ENCODE results near the gene TFCP2L1.
"Not testable (repeated sequence)": the region's sequence is repeated elsewhere in the genome, so short reads cannot be mapped to it uniquely, and the experiment has no call there.

Gene TFCP2L1

GRCh38 chr2:121309323-121309722 lies 24.3 kb upstream of the TFCP2L1 start:
- no peak for TF ChIP-seq CTCF (IDR thresholded peaks at IDR 0.05; ENCODE audit: low read depth, low read length)
- DNase-seq (ENCODE audit: low read depth in 2 of 2): no peak
- no peak overlapping the region for H3K4me3 ChIP-seq (replicated peaks in 1 of 2; ENCODE audit: low read depth in 2 of 2, low read length in 2 of 2)

- H3K4me3 ChIP-seq (replicated peaks in 1 of 2; ENCODE audit: low read depth in 2 of 2, low read length in 2 of 2): no peak overlapping the region
- DNase-seq (ENCODE audit: low read depth in 2 of 2): no peak
- no peak for TF ChIP-seq CTCF (IDR thresholded peaks at IDR 0.05; ENCODE audit: low read depth, low read length)
These were observed 22.0 kb upstream of the TFCP2L1 start for GRCh38 chr2:121307048-121307447.

GRCh38 chr2:121304941-121305340 lies 19.9 kb upstream of the TFCP2L1 start:
- no peak for TF ChIP-seq CTCF (IDR thresholded peaks at IDR 0.05; ENCODE audit: low read depth, low read length)
- DNase-seq (ENCODE audit: low read depth in 2 of 2): no peak
- no peak overlapping the region for H3K4me3 ChIP-seq (replicated peaks in 1 of 2; ENCODE audit: low read depth in 2 of 2, low read length in 2 of 2)

GRCh38 chr2:121303531-121304263 lies 18.7 kb upstream of the TFCP2L1 start:
- H3K4me3 ChIP-seq (replicated peaks in 1 of 2; ENCODE audit: low read depth in 2 of 2, low read length in 2 of 2): no peak overlapping the region
- no peak for TF ChIP-seq CTCF (IDR thresholded peaks at IDR 0.05; ENCODE audit: low read depth, low read length)
- DNase-seq (ENCODE audit: low read depth in 2 of 2): no peak

DNA sequence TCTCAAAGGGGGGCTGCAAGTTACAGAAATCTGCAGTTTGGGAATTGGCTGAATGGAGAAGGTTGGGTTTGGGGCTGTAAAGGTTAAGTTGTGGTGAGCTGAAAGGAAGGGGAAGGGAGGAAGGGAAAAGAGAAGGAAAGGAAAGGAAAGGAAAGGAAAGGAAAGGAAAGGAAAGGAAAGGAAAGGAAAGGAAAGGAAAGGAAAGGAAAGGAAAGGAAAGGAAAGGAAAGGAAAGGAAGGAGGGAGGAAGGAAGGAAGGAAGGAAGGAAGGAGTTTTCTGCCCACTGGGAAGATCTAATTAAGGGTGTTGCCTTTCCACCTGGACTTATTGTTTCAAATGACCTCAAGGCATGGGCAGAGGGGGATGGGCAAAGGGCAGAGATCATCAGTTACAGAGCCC lies 16.2 kb upstream of the TFCP2L1 start:
- H3K4me3 ChIP-seq (replicated peaks in 1 of 2; ENCODE audit: low read depth in 2 of 2, low read length in 2 of 2): not testable (repeated sequence)

GRCh38 chr2:121298476-121298875 lies 13.5 kb upstream of the TFCP2L1 start:
- DNase-seq (ENCODE audit: low read depth in 2 of 2): no peak
- TF ChIP-seq CTCF (IDR thresholded peaks at IDR 0.05; ENCODE audit: low read depth, low read length): no peak
- H3K4me3 ChIP-seq (replicated peaks in 1 of 2; ENCODE audit: low read depth in 2 of 2, low read length in 2 of 2): no peak overlapping the region

More for the DNA sequence above, 16.2 kb upstream of the TFCP2L1 start:
- DNase-seq (ENCODE audit: low read depth in 2 of 2): not testable (repeated sequence)

GRCh38 chr2:121297866-121298265 lies 12.9 kb upstream of the TFCP2L1 start:
- not testable (repeated sequence) for DNase-seq (ENCODE audit: low read depth in 2 of 2); H3K4me3 ChIP-seq (replicated peaks in 1 of 2; ENCODE audit: low read depth in 2 of 2, low read length in 2 of 2)

DNA sequence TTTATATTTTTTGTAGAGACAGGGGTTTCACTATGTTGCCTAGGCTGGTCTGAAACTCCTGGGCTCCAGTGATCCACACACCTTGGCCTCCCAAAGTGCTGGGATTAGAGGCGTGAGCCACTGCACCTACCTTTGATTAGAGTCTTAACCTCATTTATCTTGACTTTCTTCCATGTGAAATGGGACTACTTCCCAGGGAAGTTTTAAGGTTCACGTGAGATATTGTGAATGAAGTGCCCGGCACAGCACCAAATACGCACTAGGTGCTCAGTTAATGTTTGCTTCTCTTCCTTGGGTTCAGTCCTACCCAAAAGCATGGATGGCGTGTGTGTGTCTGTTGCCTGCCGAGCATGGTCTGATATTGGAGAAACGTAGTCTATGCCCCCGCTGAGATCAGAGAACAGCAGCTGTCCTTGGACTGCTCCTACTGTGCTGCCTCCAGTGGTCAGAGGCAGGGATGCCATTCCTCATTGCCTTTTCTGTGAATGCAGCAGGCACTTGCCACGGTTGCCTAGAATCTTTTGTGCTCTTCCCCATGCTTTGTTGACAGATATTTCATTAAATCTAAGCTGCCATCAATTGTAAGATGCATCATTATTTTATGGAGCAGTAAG lies 12.3 kb upstream of the TFCP2L1 start:
- DNase-seq (ENCODE audit: low read depth in 2 of 2): peak; percentile 26 to 36
- no peak overlapping the region for H3K4me3 ChIP-seq (replicated peaks in 1 of 2; ENCODE audit: low read depth in 2 of 2, low read length in 2 of 2)

More for the DNA sequence above, 12.3 kb upstream of the TFCP2L1 start:
- peak; percentile 88 for TF ChIP-seq CTCF (IDR thresholded peaks at IDR 0.05; ENCODE audit: low read depth, low read length)
